HG03521 (cell line): ENCODE measurements around the gene LIN7C.

ENCODE experiments used
- ATAC-seq: cut with Tn5 transposase; IDR thresholded peaks from one replicate; pipeline ENCODE4 v1.9.1; 2021; ENCODE audit warnings: mild to moderate bottlenecking, moderate library complexity; ENCODE audit not compliant: unreplicated experiment

The LIN7C gene

DNA sequence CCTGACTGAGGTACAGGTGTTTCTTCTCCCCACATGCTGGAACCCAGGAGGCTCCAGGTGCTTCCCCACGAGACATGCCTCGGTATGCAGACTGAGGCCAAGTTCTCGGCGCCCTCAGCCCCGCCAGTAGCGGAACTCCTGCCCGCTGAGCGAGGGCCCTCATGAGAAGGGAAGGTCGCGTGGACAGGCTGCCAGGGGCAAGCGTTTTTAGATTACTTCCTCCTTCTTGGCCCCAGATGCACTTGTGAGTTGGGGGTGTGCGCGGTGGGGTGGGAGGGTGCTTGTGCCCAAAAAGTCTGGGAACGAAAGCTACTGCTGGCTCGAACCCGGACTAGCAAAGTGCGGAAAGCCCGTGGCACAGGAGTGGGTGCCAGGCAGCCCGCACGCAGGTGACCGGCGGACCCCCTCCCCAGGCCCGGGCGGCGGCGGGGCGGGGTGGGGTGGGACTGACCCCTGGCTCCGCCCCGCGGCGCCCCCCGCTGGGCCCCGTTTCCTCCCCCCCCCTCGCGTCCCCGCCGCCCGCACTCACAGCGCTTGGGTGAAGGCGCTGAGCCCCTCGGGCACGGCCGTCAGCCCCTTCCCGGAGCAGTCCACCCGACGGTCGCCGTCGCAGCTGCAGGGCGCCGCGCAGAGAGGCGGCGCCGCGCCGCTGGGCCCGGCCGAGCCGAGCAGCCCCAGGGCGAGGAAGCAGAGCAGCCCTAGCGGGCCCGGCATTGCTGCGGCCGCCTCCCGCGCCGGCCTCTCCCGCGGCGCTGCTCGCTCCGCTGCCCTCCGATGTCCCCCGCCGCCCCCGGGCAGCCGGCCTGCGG, 34.8 kb downstream of the LIN7C start:
- ATAC-seq = peak; percentile 50

DNA sequence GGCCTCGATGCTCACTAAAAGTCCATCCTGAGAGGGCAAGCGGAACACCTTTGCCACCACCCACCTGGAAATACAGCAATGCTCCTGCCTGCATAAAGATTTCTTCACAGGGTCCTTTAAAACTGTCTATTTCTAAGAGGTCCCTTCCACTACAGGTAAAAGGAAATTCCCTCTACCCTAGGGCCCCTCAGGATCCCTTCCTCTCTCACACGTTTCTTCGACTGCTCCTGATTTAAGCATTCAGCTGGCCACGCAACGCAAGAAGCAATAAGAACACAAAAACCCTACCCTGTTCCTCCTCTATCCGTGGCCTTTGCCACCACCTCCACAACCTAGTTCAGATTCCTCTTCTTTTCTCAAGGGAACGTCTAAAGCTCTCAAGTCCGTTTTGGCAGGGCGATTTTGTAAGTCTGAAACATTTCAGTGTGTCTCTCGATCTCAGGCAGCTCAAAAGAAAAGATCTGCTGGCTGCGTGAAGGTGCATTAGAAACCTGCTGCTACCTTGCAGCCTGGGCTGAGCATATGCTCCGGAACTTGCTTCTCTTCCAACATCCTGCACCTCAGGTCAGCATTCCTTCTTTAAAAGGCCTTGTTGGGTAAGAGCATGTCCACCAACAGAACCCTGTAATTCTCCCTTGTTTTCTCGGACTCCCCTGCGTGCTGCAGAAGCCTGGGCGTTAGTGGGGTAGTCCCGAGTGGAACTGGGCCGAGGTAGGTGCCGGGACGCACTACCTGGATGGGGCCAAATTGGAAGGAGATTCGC, 35.6 kb downstream of the LIN7C start:
- ATAC-seq = no peak

DNA sequence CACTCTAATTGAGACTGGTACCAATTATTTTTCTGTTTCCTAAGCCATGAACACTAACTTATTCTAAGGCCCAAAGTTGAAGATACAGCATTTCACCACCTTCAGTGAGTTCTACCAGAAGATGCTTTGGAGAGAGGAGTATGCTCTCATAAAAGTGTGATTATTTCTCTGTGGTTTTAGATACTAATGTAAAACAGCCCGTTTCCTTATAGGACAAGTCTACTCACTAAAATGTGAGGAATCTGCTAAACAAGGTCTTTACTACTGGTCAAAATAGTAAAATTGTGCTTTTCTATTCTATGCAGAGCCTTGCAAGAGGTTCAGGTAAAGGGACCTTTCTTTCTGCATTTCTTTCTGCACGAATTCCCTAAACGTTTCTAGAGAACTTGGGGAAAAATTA, 36.4 kb downstream of the LIN7C start:
- ATAC-seq = no peak

DNA sequence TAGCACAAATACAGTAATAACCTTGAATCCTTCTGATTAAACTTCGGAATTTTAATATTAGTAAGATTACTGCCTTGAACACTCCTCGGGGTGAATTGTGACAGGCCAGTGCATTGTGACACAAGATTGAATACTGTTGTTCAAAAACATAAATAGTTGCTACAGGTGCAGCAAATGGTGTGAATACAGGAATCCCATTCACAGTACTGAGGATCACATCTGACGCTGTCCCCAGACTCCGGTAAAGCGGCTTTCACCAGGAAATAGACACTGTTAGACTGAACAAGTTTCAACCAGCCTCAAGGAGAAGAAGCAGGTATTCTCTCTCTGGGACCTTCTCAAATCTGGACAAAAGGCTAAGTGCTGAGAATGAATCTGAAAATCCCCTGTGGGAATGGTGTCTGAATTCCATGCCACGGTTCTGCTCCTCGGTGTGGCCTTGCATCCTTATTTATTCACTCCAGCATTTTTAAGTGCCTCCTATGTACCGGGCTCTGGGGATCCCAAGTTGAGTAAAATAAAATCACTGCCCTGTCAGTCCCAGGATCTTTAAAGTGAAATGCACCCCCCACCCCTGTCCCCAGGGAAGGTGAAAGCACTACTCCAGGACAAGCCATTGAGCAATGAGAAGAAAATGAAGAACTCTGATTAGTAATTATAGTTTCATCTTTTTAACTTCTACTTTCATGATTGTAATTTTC, 37.4 kb downstream of the LIN7C start:
- no peak for ATAC-seq

DNA sequence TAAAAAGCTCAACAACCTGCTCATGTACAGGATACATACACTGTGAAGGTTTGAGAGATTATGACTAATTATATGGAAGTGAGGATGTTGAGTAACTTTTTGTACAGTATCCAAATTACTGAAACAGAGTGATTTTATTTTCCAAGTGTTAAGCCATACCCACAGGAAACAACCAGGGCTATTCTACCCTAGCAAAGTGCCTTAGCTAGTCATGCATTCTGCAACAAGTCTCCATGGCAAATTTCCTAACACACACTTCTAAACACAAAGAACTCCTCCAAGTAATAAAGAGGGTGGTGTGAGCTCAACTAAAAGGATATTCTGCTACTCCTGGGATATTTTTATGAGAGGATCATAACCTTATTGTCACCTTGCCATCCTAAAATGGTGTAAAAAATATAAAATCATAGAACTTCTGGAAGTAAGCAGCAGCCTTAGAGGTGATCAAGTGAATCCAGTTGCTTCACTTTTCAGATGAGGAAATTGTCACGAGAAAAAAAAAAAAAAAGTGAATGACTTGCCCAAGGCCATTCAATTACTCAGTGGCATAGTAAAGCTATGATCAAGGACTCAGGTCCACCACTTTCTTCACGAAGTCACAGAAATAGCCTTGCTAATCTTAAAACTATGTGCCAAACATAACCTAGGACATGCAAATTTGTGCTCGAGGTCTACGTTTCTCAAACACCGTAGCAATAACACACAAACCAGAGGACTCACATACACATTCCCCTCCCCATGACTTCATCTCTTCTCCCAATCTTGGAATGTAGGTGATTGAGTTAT, 38.2 kb downstream of the LIN7C start:
- ATAC-seq = no peak

DNA sequence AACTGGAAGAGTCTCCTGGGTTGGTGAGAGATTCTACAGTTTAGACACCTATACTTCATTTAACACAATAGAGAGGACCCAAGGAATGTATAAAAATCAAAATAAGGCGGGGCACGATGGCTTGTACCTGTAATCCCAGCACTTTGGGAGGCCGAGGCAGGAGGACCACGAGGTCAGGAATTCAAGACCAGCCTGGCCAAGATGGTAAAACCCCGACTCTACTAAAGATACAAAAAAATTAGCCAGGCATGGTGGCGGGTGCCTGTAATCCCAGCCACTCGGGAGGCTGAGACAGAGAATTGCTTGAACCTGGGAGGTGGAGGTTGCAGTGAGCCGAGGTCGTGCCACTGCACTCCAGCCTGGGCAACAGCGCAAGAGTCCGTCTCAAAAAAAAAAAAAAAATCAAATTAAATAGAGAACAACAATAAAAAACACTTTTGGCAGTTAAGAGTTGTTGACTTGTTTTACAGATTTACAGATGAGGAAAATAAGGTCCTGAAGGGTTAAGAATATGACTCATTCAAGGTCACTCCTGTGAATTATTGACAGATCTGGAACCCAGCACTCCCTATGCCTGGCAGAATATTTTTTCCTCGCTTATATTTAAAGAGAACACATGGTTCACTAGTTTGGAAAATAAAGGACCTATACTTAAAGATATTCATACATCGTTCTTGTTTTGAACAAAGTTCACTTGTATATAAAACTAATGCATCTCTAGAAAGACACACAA, 39.2 kb downstream of the LIN7C start:
- no peak for ATAC-seq

DNA sequence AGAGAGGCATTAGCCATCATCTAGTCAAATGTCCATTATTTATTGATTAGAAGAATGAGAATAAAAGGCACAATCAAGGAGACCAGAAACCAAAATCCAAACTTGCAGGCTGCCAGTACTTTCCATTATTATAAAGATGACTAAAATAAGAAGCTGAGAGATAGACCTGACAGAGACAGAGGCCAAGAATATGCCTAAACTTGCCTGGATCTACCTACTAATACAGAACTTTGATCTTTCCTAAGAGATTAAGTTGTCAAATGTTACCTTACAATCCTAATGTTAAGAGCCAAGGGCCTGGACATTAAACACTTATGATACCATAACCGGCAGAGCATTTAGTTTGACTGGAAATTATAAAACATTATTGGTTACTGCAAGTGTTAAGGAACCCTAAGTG, 40.2 kb downstream of the LIN7C start:
- no peak for ATAC-seq

DNA sequence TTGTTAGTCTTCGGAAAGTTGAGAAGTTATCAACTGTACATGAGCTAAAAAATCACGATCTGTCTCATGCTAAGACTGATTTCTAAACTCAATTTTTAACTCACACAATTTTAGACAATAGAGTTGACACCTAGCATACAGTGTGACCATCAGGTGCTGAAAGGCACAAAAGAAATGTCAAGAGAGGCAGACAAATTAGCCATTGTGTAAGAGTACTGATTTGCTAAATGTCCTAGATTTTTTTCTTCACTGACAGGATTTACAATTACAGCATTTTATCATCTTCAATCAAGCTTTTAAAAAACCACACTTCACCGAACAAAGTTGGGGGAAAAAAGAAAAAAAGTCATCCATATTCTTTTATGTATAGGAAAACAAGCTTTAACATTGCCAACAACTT, 40.9 kb downstream of the LIN7C start:
- ATAC-seq = no peak

DNA sequence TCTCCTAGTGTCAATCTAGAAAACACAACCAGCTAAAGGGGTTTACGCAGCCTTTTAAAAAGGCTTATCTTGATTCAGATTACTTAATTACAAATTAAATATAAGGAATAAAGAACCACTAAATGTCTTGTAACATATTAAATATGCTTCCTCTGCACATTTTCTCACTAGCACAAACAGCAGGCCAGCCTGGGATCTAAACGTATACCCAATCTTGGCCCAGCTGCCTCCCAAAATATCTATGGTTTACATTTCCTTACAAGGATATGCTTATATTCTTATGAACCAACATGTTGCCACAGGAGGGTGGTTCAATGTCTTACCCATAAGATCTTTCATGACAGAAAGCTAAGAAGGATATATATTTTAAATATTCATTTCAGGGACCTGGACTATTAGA, 41.7 kb downstream of the LIN7C start:
- ATAC-seq = no peak

DNA sequence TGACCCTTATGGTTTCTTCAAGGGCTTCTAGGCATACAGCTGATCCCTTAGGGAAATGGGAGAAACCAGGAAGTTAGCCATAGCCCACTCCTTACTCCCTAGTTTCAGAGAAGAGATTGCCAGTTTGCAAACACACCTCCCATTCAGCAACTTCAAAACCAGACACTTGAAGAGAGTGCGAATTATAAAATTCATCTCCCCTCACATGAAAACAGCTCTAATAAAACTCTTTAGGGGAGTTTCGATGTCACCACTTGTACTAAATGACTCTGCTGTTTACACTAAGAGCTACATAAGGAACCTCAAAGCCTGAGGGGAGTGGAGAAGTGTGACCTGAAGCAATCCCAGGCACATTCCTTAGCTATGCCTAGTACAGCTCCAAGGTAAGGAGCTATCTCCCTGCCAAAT, 42.3 kb downstream of the LIN7C start:
- ATAC-seq = no peak

DNA sequence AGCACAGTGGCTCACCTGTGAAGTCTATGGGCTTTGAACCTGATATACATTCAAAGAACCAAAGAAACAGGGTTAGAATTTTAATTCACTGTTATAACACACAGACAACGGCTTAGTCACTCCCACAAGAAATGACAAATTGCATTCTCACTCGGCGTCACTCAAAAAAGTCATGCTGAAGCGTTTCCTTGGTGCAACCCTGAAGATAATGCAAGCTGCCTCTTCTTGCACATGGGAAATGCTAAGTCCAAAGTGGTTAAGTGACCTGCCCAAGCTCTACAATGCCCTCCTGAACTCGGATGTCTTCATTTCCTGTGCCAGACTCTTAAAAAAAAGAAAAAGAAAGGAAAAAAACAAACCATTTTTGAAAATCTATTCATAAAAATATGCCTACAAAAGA, 44.0 kb downstream of the LIN7C start:
- ATAC-seq = no peak

DNA sequence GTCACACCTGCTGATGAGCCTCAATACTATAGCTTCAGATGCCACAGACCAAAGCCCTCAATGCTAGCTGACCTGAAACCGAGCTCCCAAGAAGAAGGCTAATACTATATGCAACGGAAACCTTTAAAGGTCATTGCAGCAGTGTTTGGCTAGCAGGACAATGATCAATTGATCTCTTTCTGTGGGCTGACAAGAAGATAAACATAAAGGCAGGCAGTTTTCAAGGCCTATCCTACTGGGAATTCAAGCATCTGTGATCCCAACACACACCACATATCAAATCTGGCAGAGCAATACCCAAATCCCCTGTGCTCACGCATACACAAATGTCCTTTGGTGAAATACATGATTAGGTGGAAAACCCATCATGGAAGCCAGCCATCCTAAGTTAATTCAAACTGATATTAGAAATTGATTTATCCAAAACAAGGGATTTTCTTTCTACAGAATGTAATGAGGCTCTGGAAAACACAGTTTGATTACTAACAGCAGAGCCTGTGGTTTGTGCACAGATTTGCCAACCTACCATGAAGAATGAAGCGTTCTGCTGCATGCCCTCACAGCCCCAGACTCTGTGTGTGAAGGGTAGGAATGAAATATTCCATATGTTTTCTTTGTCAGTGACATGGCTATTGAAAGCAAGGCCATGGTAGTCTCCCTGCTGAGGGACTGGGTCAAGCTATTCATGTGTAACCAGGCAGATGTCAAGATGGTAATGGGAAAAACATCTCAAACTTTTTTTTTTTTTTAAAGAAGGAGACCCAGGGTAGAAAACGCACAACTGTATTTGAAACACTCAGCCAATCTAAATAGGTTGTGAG, 46.2 kb downstream of the LIN7C start:
- ATAC-seq = no peak

DNA sequence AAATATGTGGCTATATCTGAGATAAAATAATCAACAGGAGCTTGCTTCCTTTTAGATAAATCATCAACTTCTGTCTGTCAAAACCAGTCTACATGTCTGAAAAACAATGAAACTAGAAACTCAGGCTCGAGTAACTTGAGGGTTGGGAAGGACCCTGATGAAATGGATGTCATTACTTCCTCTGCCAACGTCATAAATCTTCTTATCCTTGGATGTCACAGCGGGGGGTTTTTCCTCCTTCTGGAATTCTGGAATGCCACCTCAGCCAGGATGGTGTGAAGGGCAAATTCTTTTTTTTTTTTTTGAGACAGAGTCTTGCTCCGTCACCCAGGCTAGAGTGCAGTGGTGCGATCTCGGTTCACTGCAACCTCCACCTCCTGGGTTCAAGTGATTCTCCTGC, 47.4 kb downstream of the LIN7C start:
- ATAC-seq = no peak

DNA sequence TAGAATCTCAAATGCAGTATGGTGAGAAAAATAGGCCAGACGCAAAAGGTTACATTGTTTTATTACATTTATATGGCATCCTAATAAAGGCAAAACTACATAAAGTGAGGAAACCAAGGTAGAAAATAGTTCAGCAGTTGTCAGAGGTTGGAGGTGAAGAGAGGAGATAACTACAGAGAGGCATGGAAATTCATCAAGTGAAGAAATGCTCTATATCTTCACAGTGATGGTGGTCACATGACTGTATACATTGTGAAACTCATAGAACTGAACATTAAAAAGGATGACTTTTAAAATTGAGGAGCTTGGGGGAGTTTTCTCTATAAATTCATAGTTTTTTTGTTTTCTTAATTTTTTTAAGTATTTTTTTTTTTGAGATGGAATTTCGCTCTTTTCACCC, 48.4 kb downstream of the LIN7C start:
- no peak for ATAC-seq

DNA sequence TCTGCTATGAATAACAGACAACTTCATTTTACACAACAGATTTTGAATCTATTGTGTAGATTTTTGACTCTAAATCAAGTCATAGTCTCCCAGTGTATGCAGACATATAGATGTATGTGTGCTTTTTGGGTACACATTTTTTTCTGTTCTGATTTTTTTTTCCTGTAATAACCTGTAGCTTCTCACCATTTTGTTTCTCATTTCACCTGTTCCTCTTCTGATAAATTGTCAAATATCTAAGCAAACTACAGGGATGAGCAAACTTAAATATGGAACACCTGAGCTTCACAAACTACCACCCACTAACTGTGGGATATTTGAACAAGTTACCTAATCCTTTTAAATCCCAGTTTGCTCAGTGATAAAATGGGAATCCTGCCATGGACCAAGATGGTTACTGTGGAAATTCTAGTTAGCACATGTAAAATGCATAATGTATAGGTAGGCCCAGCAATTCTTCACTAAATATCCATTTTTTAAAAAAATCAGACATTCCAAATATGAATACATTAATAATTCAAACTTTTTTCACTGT, 49.7 kb downstream of the LIN7C start:
- no peak for ATAC-seq

DNA sequence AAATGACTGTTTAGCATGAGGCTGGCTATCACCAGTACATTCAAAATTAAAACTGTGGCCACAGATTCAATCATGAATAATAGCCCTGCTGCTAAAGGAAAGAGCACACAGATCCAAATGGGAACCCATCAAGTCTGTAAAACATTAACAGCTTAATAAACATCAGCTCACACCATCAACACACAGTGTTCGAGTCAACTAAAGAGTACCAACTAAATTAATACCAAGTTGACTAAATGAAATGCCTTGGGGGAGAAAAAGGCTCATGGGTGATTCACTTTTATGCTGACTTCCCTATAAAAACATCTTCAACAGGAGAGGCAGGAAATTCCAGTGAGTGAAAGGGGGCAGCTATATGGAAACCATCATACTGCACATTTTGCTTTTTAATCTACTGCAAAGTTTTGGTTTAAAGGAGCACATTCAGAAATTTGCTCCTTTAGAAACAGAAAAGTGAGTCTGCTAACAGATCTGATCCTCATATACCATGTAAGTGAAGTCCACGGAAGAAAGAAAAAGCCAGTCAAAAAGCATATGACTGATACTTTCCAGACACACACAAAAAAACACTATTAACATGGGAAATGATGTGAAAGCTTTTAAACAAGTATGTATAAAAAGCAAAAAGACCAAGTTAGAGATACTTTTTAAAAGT, 50.3 kb downstream of the LIN7C start:
- no peak for ATAC-seq

DNA sequence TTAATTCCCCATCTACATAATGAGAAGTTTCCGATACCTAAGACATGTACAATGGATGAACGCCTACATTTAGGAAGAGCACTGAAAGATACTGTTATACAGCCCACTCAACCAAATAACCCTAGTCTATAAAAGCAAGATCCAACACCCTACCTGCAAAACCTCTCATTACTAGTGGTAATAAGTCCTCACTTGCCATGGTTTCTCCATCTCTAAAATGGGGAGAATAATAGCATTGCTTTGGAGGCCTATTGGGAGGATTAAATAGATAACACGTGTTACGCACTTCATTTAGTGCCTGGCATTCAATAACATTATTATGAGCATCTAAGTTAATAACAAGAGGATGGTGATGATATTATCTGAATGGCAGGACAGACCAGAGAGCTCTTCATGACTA, 50.9 kb downstream of the LIN7C start:
- no peak for ATAC-seq

DNA sequence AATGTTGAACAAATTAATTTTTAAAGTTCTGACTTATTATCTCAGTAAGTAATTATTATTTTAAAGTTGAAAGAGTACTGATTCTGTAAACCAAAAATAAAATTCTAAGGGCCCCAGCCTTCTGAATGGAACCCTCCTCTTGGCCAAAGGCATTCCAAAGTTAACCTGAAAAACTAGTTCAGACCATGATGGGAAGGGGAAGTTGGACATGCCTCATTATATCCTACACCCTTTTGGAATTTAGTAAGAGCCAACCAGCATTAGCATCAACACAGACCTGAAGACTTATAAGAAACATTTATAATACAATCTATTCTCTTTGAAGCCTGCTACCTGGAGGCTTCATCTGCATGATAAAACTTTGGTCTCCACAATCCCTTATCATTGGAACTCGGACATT, 52.9 kb downstream of the LIN7C start:
- no peak for ATAC-seq

DNA sequence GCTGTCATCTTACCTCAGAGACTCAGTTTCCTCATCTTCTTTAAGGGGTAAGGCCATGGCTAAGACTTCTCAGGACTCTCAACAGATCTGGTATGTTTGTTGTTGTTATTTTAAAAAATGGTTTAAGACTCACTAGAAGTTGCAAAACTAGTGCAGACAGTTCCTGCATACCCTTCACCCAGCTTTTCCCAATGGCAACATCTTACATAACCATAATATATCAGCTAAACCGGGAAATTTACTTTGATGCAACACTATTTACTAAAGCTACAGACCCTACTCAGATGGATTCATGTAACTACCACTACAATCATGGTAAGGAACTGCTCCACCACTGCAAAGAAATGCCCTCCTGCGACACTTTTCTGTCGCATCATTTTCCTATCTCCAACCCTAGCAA, 54.4 kb downstream of the LIN7C start:
- ATAC-seq = no peak
